HS-5 (cell line): ENCODE measurements around the gene SLC25A12.
A peak's percentile ranks its signal among the peaks of the same experiment; 100 is the strongest.
"Not testable (repeated sequence)": the region's sequence is repeated elsewhere in the genome, so short reads cannot be mapped to it uniquely, and the experiment has no call there.

Experiments used
- DNase-seq: peaks from one replicate; pipeline ENCODE4 v3.0.0-alpha.2; 2012; ENCODE audit warnings: low read depth

Gene SLC25A12

DNA sequence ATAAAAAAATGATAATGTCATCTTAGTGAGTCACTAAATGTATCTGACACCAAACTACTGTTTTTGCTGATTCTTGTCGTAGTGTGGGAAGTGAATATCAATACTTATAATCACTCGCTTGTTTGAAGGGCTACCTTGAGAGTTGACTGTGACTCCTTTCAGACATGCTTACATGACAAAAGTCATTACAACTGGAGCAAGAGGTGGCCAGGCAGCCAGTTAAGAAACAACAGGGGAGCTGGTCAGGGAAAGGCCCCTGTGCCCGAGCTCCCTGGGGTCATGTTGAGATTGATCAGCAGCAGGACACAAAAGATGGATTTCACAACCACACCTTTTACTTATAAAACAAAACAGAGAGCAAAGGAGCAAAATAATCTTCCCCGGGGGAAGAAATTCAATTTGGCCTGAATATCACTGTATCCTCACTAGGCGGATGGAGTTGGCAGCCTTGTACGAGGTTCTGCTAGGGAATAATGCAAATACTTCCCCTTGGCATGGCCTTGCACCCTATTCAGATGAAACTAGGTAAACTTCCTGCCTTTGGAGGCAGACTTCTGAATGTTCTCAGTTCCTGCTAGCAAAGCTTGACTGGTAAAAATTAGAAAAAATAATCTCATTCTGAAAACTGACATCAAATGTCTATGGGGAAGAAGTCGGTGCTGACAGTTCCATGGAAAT lies 105.6 kb downstream of the SLC25A12 start:
- no peak for DNase-seq

DNA sequence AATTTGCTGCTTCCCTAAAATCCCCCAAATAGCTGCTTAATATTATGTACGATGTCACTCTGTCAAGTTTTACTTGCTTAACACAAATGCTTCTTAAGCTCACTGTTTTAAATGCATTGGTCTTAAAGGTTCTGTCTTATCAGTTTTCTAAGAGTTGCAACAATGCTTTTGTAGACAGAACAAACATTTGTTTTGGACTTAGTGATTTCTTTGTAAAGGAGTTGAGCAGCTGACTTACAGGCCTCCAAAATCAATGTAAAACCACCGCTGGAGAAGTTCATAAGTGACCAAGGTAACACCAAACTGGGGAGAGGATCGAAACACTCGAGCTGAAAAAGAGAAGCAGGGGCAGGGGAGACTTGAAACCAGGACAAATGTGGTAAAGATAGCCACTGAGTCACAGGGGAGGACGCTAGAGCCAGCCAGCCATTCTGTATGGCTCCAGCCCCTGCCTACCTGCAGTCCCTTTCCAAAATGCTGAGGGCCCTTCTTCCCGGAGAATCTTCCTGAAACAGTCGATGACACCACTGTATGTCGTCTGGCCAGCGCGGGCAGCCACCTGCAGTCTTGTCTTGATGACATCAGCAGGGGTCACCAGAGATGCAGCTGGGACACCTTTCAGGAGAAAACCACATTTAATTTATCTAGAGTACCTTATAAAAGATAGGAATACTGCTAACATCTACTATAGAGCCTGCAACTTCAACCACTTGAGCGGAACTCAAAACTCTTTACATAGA lies 106.5 kb downstream of the SLC25A12 start:
- DNase-seq, result no peak

DNA sequence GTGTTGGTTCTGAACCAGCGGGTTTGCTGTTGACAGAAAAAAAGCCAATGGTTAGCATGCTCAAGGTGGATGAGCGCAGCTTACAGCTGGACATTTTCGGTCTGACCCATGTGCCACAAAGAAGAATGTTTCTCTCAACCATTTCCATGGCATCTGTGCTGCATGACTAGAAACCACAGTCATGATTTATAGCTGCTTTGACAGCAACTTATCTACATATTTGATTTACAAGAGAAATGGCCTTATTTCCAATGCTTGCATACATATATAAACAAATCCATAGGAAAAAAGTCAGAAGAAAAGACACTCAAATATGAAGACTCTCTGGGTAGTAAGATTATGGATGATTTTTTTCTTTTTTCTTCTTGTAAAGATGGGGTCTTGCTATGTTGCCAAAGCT lies 108.6 kb downstream of the SLC25A12 start:
- DNase-seq, result no peak

GRCh38 chr2:171778515-171778914 lies 115.5 kb downstream of the SLC25A12 start:
- no peak for DNase-seq

DNA sequence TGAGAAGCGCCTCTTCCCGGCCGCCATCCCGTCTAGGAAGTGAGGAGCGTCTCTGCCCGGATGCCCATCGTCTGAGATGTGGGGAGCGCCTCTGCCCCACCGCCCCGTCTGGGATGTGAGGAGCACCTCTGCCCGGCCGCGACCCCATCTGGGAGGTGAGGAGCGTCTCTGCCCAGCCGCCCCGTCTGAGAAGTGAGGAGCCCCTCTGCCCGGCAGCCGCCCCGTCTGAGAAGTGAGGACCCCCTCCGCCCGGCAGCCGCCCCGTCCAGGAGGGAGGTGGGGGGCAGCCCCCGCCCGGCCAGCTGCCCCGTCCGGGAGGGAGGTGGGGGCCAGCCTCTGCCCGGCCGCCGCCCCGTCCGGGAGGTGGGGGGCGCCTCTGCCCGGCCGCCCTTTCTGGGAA lies 119.5 kb downstream of the SLC25A12 start:
- not testable (repeated sequence) for DNase-seq

- no peak for DNase-seq
Measured at GRCh38 chr2:171772373-171772772, 121.7 kb downstream of the SLC25A12 start.

DNA sequence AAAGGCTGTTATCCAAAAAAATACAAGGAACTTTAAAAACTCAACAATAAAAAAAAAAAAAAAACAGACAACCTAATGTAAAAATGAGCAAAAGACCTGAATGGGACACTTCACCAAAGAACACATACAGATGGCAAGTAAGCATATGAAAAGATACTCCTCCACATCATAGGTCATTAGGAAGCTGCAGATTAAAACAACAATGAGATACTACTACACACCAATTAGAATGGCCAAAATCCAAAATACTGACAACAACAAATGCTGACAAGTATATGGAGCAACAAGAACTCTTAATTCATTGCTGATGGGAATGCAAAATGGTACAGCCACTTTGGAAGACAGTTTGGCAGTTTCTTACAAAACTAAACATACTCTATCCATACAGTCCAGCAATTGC lies 122.6 kb downstream of the SLC25A12 start:
- no peak for DNase-seq

- DNase-seq, result peak; percentile 19
Measured at GRCh38 chr2:171763602-171764001, 130.4 kb downstream of the SLC25A12 start.

DNA sequence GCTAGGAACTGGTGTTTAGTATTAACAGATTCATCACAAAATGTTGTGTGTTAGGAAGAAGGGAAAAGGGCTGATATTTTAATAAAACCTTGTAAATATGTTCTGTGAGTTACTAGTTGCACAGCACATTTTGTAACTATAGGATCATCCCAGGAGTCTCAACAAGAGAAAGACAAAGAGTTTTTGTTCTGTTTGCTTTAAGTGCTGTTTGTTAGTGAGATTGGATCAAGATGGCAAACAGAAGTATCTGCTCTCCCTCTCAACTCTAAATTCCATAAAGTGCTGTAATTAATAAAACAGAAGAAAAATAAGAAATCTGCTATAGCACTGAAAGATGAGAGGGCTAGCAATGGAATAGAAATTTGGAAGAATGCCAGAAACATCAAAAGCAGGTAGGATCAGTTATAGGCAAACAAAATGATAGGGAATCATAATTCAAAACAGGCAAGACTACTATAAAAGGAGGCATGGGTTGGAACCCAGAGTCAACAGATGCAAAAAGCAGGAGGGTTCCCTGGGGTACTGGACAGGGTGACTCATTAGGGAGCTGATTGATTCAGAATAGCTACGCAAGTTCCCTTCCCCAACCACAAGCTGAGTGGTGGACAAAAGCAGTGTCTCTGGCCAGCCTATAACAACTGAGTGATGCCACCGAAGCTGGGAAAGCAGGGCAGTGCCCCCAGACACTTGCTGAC lies 131.0 kb downstream of the SLC25A12 start:
- peak; percentile 35 for DNase-seq

DNA sequence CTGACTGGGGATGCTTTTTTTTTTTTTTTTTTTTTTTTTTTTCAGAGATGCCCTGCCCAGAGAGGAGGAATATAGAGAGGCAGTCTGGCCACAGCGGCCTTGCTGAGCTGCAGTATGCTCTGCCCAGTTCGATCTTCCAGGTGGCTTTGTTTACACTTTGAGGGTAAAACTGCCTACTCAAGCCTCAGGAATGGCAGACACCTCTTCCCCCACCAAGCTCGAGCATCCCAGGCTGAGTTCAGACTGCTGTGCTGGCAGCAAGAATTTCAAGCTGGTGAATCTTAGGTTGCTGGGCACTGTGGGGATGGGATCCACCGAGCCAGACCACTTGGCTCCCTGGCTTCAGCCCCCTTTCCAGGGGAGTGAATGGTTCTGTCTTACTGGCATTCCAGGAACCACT lies 132.9 kb downstream of the SLC25A12 start:
- not testable (repeated sequence) for DNase-seq

DNA sequence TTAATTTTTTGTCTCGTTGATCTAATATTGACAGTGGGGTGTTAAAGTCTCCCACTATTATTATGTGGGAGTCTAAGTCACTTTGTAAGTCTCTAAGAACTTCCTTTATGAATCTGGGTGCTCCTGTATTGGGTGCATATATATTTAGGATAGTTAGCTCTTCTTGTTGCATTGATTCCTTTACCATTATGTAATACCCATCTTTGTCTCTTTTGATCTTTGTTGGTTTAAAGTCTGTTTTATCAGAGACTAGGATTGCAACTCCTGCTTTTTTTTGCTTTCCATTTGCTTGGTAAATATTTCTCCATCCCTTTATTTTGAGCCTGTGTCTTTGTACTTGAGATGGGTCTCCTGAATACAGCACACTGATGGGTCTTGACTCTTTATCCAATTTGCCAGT lies 135.3 kb downstream of the SLC25A12 start:
- DNase-seq, result not testable (repeated sequence)

GRCh38 chr2:171754254-171754939 lies 139.6 kb downstream of the SLC25A12 start:
- no peak for DNase-seq

GRCh38 chr2:171747371-171747770 lies 146.7 kb downstream of the SLC25A12 start:
- DNase-seq, result no peak

DNA sequence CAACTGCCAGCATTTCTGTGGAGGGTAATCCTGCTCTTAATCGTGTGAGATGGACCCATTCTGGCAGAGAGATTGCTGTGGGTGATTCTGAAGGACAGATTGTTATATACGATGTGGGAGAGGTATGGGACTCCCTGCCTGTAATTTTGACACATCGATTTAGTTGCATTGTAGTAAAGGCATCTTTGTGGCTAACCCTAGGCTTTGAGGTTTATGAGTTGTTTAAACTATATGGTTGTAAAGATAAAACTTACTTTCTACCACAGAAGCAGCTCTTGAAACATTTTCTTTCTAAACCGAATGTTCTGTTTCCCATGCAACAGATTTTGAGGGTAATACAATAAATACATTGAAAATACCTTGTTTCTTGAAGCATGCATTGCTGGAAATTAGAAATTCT lies 148.2 kb downstream of the SLC25A12 start:
- no peak for DNase-seq

GRCh38 chr2:171745141-171745540 lies 148.9 kb downstream of the SLC25A12 start:
- no peak for DNase-seq

- no peak for DNase-seq
Measured at GRCh38 chr2:171742760-171743159, 151.3 kb downstream of the SLC25A12 start.

DNA sequence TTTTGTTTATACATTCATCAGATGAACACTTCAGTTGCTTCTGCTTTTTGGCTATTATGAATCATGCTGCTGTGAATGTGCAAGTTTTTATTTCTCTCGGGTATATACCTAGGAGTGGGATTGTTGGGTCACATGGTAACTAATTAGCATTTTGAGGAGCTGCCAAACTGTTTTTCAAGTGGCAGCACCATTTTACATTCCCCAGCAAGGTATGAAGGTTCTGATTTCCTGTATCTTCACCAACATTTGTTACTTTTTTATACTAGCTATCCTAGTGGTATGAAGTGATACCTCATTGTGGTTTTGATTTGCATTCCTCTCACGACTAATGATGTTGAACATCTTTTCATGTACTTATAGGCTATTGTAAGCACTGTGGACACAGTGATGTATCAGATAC lies 152.9 kb downstream of the SLC25A12 start:
- DNase-seq, result peak; percentile 43

DNA sequence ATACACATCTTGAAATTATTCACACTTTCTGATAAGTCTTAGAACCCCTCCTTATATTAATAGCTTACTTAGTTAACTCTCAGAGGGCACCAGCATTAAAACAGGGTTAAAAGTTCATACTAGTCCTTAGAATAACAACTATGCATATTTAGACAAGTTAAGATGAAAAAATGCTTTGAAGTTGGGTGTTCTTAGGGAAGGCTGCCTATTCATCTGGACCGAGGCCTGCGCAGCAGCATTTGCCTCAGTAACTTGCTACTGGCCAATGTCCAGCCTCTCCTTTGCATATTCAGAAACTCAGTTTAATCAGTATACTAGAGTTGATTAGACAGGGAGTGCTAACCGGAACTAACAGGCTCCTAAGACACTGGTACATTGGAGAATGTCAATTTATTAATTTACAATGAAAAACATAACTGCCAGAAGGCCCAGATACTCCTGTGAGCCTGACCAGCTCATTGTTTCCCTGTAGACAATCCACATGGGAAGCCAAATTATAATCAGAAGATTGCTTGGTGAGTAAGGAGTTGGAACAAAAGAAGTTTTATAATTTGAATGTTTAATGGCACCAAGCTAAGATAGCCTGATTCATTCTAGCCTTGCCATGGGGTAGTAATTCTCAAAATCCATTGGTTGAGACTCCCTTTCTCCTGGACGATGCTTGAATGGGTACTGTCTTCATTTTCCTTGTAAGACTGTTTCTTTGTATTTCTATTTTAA lies 157.9 kb downstream of the SLC25A12 start:
- no peak for DNase-seq
